ENCODE results near the gene ETV3.
A peak's percentile ranks its signal among the peaks of the same experiment; 100 is the strongest.

GRCh38 chr1:157138220-157139051, at the start of gene ETV3:
- TF ChIP-seq CTCF (IDR thresholded peaks at IDR 0.05) (no peak), POLR2AphosphoS5 (IDR thresholded peaks at IDR 0.05; ENCODE audit: low read depth, low read length) (peak; percentile 64), REST (IDR thresholded peaks at IDR 0.05; ENCODE audit: insufficient read depth in 1 of 2, low read depth in 2 of 2, low read length in 1 of 2) (no peak), SIN3A (IDR thresholded peaks at IDR 0.05; ENCODE audit: borderline replicate concordance, insufficient read depth, low read depth, low read length) (peak; percentile 55; the same call in 1 of the 2 replicates), TCF7L2 (IDR thresholded peaks at IDR 0.05; ENCODE audit: low read depth, low read length) (peak; percentile 60; the same call in 1 of the 2 replicates)

Data from Panc1 (cell line).